Effector CD4-positive, alpha-beta T cell (primary cell): Measurements from ENCODE around the gene RABGAP1L.

ENCODE experiments used
- DNase-seq: peaks from one replicate; pipeline ENCODE4 v3.0.0-alpha.2; 2020

The RABGAP1L gene

DNA sequence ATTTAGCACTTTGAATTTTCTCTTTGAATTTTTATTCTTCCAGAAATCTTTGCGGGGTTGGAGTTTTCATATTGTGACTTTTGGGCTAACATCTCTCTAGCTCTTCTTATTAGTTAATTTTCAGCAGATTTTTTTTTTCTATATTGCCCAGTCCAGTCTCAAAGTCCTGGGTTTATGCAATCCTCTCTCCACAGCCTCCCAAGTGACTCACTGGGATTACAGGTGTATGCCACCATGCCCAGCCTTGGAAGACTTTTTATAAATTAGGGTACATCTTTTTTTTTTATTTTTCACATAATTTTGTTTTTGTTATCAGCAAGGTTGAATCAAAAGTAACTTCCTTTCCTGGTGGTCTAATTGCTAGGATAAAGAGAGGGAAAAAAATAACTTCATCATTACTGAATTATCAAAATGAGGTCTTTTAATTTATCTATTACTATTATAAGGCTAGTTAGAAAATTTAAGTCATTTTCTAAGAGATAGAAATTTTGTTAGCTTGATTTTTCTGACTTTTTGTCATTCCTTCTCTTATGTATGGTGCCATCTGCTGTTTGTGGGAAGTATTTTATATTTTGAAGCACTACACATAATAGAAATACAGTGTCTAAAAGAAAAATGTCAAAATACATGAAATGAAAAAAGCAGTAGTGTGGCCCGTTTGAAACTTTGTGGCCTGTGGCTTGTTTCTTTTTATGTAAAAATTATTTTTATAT is 567.0 kb downstream of the RABGAP1L start:
- DNase-seq: no peak

GRCh38 chr1:174726880-174727585 is 567.7 kb downstream of the RABGAP1L start:
- DNase-seq: no peak

- no peak for DNase-seq
These were observed 575.0 kb downstream of the RABGAP1L start for GRCh38 chr1:174734270-174734669.

DNA sequence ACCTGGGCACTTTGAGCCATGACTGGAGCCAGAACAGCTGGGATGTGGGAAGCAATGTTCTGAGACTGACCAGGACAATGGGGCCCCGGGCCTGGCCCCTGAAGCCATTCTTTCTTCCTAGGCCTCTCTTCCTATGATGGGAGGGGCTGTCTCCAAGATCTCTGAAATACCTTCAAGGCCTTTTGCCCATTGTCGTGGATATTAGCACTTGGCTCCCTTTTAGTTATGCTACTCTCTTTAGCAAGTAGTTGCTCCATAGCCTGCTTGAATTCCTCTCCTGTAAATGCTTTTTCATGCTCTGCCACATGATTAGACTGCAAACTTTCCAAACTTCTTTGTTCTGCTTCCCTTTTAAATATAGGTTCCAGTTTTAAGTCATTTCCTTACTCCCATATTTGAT is 577.5 kb downstream of the RABGAP1L start:
- DNase-seq: no peak

DNA sequence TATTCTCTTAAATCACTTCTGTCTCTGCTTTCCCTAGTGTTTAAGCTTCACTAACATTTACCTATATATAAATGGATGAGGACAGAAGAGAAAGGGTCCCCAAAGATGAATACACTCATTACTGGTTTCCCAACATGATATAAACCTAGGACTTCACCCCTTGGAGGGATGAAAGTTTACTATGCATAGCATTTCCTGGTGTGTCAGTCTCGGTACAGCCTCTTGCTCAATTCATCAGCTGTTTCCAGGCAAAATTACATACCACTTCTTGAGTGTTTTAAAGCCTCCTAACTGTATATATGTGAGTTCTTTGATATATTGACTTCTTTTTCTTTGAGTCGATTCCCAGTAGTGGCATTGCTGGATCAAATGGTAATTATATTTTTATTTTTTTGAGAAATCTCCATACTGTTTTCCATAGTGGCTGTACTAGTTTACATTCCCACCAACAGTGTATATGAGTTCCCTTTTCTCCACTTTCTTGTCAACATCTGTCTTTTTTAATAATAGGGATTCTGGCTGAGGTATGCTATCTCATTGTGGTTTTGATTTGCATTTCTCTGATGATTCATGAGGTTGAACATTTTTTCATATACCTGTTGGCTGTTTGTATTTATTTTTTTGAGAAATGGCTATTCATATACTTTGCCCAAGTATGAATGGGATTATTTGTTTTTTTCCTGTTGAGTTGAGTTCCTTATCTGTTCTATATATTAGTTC is 581.1 kb downstream of the RABGAP1L start:
- no peak for DNase-seq

DNA sequence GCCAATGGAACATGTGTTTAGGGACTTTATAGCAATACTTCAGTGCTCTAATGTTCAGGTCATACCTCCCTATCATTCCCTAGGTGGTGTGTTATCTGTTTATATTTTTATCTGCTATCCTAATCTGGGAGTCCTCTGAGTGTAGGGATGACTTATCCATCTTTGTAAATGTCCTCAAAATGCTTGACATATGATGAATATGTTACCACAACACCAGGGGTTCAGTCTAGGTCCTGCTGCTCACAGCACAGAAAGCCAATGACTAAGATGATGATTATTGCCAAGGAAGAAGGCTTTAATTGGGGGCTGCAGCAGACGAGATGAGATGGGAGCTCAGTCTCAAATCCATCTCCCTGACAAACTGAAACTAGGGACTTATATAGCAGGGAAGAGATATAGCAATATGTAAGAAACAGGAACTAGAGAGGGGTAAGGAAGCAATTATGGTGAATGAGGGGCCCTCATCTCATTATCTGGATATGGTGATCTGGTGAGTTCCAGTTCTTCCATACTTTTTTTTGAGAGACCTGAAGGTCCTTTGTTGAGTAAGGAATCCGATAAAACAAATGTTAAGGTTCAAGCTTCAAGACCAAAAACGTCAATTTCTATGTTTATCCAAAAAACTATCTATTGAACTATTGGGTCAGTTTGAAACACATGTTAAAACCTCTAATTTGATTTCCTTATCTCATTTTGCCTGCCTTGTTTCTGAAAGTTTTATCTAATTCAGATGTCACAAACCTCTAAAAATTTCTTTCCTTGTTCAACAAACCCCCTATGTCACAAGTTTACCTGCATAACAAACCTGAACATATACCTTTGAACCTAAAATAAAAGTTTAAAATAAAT is 583.7 kb downstream of the RABGAP1L start:
- no peak for DNase-seq

DNA sequence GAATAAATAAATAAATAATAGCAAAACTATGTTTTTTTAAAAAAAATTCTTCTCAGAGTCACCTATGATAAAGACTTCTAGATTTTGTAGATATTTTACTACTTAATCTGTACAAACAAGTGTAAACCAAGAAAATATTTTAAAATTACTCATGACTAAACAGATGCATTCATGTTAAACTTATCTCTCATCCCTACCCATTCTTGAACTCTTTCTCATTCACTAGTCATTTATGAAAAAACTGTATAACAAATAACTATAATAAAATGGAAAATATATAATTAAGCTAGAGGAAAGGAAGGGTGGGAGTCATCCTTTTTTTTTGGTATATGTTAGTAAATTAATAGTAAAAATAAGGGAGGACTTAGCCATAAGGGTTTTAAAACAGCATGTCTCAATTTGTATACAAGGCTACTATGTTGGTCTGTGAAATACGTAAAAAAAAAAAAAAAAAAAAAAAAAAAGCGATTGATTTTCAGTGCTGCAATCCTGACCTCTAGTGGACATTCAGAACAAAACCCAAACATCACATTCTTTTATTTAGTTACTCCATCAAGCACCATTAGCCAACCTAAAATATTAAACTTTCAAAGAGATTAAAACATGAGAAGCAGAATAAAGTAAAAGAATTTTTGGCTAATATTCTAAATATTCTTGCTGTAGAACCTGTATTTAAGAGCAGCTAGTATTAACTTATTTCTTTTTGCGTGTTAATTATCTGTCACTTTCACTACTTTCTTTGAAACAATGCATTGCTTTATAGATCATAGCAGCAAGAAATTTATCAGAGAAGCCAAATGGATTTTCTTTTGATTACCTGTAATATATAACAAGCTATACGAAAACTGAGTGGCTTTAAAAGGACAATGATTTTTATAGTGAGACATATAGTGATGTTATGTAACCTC is 584.6 kb downstream of the RABGAP1L start:
- no peak for DNase-seq

DNA sequence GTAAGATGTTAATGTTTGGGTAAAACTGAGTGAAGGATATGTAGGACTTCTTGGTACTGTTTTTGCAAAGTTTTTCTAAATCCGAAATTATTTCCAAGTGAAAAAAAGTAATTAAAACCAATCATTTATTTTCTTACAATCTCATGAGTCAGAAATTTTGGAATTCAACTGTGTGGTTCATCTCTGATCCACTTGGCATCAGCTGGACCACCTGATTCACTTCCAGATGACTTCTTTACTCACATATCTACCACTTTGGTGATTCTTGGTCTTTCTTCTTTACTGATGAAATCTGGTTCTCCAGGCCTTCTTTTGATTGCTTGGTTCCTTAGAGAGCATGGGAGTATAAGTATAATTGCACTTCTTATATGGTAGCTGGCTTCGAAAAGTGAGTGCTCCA is 585.6 kb downstream of the RABGAP1L start:
- DNase-seq: no peak

DNA sequence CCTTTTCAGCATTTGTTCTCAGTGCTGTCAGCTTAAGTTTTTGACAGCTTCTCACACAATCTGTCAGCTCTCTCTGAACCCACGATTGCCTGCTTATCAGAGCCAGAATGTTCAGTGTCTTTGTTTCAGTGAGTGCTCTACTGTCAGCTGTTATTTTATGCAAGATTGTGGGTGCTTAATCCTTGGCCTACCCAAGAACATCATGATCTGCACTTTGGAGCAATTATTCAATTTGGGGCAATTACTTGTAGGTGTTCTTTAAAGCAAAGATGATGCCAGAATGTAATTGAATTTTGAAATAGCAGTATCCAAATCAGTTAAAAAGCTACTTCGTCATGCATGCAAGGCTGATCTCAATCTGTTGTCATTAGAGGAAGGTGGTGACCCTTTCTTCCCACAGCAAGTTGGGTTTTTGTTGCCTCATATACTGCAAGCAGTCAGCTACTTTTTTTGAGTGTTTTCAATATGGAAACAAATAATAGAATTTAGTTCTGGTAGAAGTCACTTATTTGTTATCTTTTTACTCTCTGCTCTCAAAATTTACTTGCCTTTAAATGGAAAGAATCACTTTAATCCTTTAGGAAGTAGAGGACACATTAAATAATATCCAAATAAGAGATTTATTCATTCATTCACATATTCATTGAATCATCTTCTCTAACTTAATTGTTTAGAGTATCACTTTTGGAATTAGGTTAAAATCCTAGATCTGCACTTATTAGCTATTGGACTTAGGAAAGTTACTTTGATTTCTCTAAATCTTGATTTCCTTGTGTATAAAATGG is 586.9 kb downstream of the RABGAP1L start:
- no peak for DNase-seq

GRCh38 chr1:174747613-174748012 is 588.3 kb downstream of the RABGAP1L start:
- DNase-seq: no peak

GRCh38 chr1:174748586-174748985 is 589.3 kb downstream of the RABGAP1L start:
- no peak for DNase-seq

GRCh38 chr1:174753131-174753530 is 593.8 kb downstream of the RABGAP1L start:
- no peak for DNase-seq

DNA sequence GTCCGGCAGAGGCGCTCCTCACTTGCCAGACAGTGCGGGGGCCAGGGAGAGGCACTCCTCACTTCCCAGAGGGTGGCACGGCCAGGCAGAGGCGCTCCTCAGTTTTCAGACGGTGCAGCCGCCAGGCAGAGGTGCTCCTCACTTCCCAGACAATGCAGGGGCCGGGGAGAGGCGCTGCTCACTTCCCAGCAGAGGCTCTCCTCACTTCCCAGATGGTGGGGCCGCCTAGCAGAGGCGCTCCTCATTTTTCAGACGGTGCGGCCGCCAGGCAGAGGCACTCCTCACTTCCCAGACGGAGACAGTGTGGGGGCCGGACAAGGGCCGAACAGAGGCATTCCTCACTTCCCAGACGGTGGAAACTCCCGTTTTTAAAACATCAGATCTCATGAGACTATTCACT is 602.0 kb downstream of the RABGAP1L start:
- DNase-seq: no peak

GRCh38 chr1:174761901-174762585 is 602.7 kb downstream of the RABGAP1L start:
- DNase-seq: no peak

DNA sequence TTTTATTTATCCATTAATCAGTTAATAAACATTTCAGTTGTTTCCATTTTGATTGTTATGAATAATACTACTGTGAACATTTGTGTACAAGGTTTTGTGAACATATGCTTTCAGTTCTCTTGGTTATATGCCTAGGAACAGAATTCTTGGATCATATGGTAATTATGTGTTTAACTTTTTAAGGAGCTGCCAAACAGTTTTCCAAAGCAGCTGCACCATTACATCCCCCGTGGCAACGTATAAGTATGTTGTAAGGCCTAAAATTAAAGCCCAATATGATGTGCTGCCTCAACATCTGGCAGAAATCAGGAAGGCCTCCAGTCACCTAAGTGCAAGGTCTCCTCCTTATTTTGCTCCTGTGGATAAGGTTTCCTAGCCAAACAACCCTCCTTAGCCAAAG is 604.9 kb downstream of the RABGAP1L start:
- no peak for DNase-seq

DNA sequence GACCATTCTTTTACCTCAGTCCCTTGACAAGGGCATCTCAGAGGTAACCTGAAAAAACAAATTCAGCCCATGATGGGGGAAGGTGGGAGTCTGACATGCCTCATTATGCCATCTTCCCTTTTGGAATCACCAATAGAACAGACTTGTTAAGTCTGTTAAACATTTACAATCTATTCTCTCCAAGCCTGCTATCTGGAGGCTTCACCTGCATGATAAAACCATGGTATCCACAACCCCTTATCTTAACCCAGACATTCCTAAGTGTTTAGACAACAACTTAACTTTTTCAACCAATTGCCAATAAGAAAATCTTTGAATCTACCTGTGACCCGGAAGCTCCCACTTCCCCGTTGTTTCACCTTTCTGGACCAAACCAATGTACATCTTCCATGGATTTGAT is 607.4 kb downstream of the RABGAP1L start:
- DNase-seq: no peak

DNA sequence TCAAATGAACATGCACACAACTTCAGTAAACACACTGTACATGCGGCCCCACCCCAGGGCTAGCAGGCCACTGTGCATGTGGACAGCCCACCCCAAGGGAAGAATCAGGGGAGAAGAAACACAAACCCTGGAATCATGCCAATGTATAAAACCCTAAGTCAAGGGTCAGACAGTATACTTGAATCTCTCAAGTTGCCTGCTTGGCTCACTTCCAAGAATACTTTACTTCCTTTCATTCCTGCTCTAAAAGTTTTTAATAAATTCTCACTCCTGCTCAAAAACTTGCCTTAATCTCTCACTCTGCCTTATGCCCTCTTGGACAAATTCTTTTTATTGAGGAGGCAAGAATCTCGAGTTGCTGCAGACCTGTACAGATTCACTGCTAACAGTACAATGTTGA is 609.2 kb downstream of the RABGAP1L start:
- no peak for DNase-seq

DNA sequence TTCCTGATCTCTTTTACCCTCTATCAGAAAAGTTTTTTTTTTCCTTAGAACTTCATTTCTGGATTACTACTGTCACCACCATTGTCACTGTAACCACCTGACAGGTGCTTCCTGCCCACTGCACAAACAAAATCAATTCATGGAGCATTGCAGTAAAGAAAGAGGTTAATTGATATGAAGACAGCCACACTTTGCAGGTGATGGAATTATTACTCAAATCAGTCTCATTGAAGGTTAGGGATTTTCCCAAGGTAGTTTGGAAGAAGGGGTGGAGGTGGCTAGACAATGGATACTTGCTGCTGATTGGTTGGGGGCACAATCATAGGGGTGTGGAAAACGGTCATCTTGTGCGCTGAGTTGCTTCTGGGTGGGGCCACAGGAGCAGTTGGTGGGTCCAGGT is 609.6 kb downstream of the RABGAP1L start:
- DNase-seq: no peak

GRCh38 chr1:174769961-174770549 is 610.7 kb downstream of the RABGAP1L start:
- DNase-seq: peak; percentile 10

DNA sequence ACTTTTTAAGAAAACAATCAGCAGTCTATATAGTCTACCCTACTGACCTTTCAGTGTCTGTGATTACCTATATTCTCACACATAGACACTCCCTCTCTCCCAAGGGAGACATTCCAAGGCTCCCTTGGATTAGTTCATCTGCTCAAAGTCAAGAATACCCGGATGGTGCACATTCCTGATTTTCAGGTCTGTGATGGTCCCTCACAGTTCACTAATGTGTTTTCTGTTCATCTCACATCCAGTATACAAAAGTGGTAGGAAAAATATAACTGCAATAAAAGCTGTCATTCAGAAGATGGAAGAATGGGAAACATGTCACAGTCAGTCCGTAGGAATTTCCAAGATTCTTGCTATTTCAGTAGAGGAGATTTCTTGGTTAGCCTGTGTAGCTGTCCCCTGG is 616.3 kb downstream of the RABGAP1L start:
- no peak for DNase-seq
